HepG2 (cell line): ENCODE measurements around the gene TCFL5. TPM values are rescaled to one million over a fixed set of nuclear protein-coding genes. Genes with fewer than 3 reads are reported as not detected.

ENCODE experiments used
- BRCA1 ChIP-seq: sonication (generic); formaldehyde crosslinking; IDR thresholded peaks from 2 replicates; pipeline ENCODE4 v1.4.0; 2020; ENCODE audit warnings: missing genetic modification reagents
- HDAC2 ChIP-seq: sonication (generic); formaldehyde crosslinking; IDR thresholded peaks from 2 replicates; pipeline ENCODE4 v1.4.0; 2020; ENCODE audit warnings: missing genetic modification reagents
- HIVEP1 ChIP-seq: sonication (generic); formaldehyde crosslinking; IDR thresholded peaks from 2 replicates; pipeline ENCODE4 v1.4.0; 2020; ENCODE audit warnings: mild to moderate bottlenecking, missing genetic modification reagents
- ISX ChIP-seq: sonication (generic); formaldehyde crosslinking; conservative IDR thresholded peaks from 2 replicates; pipeline ENCODE4 v1.5.0; 2020; ENCODE audit warnings: missing genetic modification reagents
- KMT2A ChIP-seq: sonication (generic); formaldehyde crosslinking; IDR thresholded peaks from 2 replicates; pipeline ENCODE4 v1.4.0; 2020; ENCODE audit warnings: missing genetic modification reagents
- NR2F6 ChIP-seq, 2 experiments: IDR thresholded peaks; 2 replicates each; pipeline ENCODE4 v1.6.1; 2016; ENCODE audit warnings: antibody characterized with exemption in 1 of 2, mild to moderate bottlenecking in 1 of 2
- PRPF4 ChIP-seq: fragments of 200-400 bp; formaldehyde crosslinking; IDR thresholded peaks from 2 replicates; pipeline ENCODE4 v1.6.1; 2016; ENCODE audit warnings: low read length, low read depth; ENCODE audit not compliant: poor library complexity, severe bottlenecking
- RFXAP ChIP-seq: sonication (generic); formaldehyde crosslinking; IDR thresholded peaks from 2 replicates; pipeline ENCODE4 v1.4.0; 2020; ENCODE audit warnings: missing genetic modification reagents, borderline replicate concordance
- RXRA ChIP-seq: sonication (generic); formaldehyde crosslinking; IDR thresholded peaks from 2 replicates; pipeline ENCODE4 v1.5.1; 2020; ENCODE audit warnings: missing genetic modification reagents
- SAFB2 ChIP-seq: sonication (generic); formaldehyde crosslinking; IDR thresholded peaks from 2 replicates; pipeline ENCODE4 v1.5.1; 2020; ENCODE audit warnings: missing genetic modification reagents, low read depth, mild to moderate bottlenecking, borderline replicate concordance
- ZFP36L2 ChIP-seq: sonication (generic); formaldehyde crosslinking; IDR thresholded peaks from 2 replicates; pipeline ENCODE4 v1.4.0; 2020; ENCODE audit warnings: missing genetic modification reagents
- ZNF607 ChIP-seq: sonication (generic); formaldehyde crosslinking; IDR thresholded peaks from 2 replicates; pipeline ENCODE4 v1.5.1; 2020; ENCODE audit warnings: missing genetic modification reagents, mild to moderate bottlenecking, borderline replicate concordance
- polyA plus RNA-seq, 8 experiments: library from polyadenylated mRNA; depleted of rRNA in 3 of 8; stranded (reverse) in 7 of 8; unstranded in 1 of 8; fragments of >200 nt; fragmentation: Illumina TruSeq in 4 of 8; extraction: Trizol in 4 of 8; gene quantifications; 2 replicates each; pipeline versions ENCODE4 v1.2.1 to v1.2.3, GENCODE V29; 2011 to 2016; ENCODE audit warnings: low read depth in 4 of 8, missing spikeins in 1 of 8, mixed read lengths in 1 of 8; ENCODE audit not compliant: insufficient read depth in 1 of 8
- total RNA-seq, 5 experiments: library from RNA; depleted of rRNA; stranded (reverse); fragments of >200 nt; fragmentation: Illumina TruSeq; extraction: Trizol; gene quantifications; 2 replicates each; pipeline ENCODE4 v1.2.3, GENCODE V29; 2016; ENCODE audit warnings: low read depth in 1 of 5
- TF ChIP-seq, protein P1 (sequence below): sonication (generic); formaldehyde crosslinking; IDR thresholded peaks from 2 replicates; pipeline ENCODE4 v1.4.0; 2020; ENCODE audit warnings: mild to moderate bottlenecking, missing genetic modification reagents
- TF ChIP-seq, protein P2 (sequence below): sonication (generic); formaldehyde crosslinking; conservative IDR thresholded peaks from 2 replicates; pipeline ENCODE4 v1.4.0; 2020; ENCODE audit warnings: missing genetic modification reagents
- TF ChIP-seq, protein P3 (sequence below): sonication (generic); formaldehyde crosslinking; IDR thresholded peaks from 2 replicates; pipeline ENCODE4 v1.4.0; 2020; ENCODE audit warnings: missing genetic modification reagents

TCFL5 gene
- total and polyA plus RNA-seq, 2 of the 13 experiments (the other 11 are each of a cell fraction or from before 2014, with no cell fraction given) = 14.8 to 20.0 TPM

DNA sequence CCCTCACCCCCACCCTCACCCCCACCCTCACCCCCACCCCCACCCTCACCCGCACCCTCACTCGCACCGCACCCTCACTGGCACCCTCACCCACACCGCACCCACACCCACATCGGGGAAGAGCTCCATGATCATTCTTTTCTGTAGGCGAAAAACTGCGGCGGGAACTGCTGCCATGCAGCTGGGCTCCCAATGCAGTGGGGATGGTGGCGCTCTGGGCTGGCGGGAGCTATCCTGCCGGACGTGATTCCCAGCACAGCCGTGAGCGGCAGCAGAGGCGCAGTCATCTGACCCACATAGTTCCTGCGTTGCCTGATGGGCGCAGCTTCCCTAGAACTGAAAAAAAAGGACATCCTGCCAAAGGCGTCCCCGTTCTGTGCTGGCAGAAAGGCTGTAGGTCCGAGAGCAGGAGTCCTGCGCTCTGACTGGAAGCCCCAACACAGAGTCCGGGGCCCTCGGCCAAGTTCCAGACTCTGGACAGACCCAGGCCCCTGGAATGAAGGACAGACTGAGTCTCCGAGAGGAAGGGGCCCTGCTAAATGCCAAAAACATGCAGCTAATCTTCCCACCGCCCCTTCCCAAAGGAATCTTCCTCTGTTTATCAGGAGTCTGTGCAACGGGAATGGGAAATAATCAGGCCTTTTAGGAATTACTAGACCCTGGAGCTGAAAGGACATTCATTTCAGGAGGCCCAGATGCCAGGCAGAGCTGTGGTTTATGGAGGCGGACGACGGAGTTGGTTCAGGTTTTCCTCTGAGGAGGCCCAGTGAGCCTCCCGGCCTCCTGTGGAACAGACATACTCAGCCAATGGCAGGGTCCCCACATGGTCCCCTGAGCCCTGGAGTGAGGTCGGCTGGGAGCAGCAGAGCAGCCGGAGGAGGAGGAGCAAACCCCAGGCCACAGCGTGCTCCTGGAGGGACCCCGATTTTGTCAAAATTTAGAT, 14.1 kb upstream of the TCFL5 start (continued):
- TF ChIP-seq, protein P1, sequence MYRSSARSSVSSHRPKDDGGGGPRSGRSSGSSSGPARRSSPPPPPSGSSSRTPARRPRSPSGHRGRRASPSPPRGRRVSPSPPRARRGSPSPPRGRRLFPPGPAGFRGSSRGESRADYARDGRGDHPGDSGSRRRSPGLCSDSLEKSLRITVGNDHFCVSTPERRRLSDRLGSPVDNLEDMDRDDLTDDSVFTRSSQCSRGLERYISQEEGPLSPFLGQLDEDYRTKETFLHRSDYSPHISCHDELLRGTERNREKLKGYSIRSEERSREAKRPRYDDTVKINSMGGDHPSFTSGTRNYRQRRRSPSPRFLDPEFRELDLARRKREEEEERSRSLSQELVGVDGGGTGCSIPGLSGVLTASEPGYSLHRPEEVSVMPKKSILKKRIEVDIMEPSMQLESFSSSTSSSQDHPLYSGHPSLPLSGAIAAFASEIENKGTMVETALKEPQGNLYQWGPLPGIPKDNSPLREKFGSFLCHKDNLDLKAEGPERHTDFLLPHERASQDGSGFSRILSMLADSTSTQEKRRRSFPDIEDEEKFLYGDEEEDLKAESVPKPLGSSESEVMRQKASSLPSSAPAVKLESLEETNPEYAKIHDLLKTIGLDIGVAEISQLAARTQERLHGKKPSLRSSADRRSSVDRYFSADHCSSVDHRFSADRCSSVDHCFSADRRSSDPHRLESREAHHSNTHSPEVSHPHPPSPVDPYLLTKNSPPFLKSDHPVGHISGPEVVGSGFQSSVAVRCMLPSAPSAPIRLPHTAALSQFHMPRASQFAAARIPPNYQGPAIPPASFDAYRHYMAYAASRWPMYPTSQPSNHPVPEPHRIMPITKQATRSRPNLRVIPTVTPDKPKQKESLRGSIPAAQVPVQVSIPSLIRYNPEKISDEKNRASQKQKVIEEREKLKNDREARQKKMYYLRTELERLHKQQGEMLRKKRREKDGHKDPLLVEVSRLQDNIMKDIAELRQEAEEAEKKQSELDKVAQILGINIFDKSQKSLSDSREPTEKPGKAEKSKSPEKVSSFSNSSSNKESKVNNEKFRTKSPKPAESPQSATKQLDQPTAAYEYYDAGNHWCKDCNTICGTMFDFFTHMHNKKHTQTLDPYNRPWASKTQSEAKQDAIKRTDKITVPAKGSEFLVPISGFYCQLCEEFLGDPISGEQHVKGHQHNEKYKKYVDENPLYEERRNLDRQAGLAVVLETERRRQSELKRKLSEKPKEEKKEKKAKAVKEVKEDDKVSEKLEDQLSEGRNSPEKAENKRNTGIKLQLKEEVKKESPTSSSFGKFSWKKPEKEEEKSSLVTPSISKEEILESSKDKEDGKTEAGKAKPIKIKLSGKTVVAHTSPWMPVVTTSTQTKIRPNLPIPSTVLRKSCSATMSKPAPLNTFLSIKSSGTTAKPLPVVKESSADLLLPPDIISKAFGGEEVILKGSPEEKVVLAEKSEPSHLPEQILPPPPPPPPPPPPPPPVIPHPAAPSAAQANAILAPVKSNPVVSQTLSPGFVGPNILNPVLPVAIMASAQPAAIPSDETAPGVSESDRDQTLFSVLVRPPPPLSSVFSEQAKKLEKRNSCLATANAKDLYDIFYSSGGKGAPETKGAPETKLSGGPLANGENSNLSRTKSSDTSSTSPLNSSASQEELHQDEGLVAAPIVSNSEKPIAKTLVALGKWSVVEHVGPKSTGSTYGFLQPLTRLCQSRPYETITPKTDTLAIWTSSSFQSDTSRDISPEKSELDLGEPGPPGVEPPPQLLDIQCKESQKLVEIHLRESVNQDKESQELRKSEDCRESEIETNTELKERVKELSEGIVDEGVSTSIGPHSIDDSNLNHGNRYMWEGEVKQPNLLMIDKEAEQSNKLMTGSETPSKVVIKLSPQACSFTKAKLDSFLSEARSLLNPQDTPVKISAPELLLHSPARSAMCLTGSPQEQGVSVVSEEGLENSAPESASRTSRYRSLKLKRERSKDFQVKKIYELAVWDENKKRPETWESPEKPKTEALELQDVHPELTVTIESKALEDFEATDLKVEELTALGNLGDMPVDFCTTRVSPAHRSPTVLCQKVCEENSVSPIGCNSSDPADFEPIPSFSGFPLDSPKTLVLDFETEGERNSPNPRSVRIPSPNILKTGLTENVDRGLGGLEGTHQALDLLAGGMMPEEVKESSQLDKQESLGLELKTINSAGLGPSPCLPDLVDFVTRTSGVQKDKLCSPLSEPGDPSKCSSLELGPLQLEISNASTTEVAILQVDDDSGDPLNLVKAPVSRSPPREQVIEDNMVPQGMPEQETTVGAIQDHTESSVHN = no peak
- TF ChIP-seq ISX (CRISPR knock-in tag) (no peak), ZFP36L2 (CRISPR knock-in tag) (no peak), RXRA (CRISPR knock-in tag) (peak; percentile 60; the same call in 1 of the 2 replicates), RFXAP (CRISPR knock-in tag) (peak; percentile 72; the same call in 1 of the 2 replicates), HIVEP1 (peak; percentile 12; the same call in 1 of the 2 replicates), SAFB2 (CRISPR knock-in tag) (no peak), ZNF607 (CRISPR knock-in tag) (peak; percentile 76), NR2F6 (IDR thresholded peaks at IDR 0.05) (no peak), NR2F6 (CRISPR knock-in tag; IDR thresholded peaks at IDR 0.05) (peak; percentile 43; the same call in 1 of the 2 replicates), KMT2A (CRISPR knock-in tag) (0 out of 2 replicates have a peak, but pooled peaks have one; percentile 47), BRCA1 (CRISPR knock-in tag) (no peak), PRPF4 (no peak), HDAC2 (CRISPR knock-in tag) (peak; percentile 85)
- TF ChIP-seq, protein P2, sequence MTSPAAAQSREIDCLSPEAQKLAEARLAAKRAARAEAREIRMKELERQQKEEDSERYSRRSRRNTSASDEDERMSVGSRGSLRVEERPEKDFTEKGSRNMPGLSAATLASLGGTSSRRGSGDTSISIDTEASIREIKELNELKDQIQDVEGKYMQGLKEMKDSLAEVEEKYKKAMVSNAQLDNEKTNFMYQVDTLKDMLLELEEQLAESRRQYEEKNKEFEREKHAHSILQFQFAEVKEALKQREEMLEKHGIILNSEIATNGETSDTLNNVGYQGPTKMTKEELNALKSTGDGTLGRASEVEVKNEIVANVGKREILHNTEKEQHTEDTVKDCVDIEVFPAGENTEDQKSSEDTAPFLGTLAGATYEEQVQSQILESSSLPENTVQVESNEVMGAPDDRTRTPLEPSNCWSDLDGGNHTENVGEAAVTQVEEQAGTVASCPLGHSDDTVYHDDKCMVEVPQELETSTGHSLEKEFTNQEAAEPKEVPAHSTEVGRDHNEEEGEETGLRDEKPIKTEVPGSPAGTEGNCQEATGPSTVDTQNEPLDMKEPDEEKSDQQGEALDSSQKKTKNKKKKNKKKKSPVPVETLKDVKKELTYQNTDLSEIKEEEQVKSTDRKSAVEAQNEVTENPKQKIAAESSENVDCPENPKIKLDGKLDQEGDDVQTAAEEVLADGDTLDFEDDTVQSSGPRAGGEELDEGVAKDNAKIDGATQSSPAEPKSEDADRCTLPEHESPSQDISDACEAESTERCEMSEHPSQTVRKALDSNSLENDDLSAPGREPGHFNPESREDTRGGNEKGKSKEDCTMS (CRISPR knock-in tag) = no peak
- TF ChIP-seq, protein P3, sequence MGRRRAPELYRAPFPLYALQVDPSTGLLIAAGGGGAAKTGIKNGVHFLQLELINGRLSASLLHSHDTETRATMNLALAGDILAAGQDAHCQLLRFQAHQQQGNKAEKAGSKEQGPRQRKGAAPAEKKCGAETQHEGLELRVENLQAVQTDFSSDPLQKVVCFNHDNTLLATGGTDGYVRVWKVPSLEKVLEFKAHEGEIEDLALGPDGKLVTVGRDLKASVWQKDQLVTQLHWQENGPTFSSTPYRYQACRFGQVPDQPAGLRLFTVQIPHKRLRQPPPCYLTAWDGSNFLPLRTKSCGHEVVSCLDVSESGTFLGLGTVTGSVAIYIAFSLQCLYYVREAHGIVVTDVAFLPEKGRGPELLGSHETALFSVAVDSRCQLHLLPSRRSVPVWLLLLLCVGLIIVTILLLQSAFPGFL (CRISPR knock-in tag) = no peak
